Activated naive CD8-positive, alpha-beta T cell treated with anti-CD3 and anti-CD28 coated beads, Interleukin-2, amount 50 U/mL, for 24 hours (primary cell): Measurements from ENCODE around the gene STAC2.

Source experiments
- ATAC-seq: fragments of 150-1000 bp; cut with Tn5 transposase; one replicate; pipeline ENCODE4 v1.10.0; 2021
- DNase-seq: peaks from one replicate; pipeline ENCODE4 v3.0.0; 2021
- H3K27ac Mint-ChIP-seq: one replicate; pipeline ENCODE4 v1.8.0; 2021; ENCODE audit warnings: mild to moderate bottlenecking, mixed read lengths
- H3K27me3 Mint-ChIP-seq: one replicate; pipeline ENCODE4 v1.8.0; 2021; ENCODE audit warnings: mixed read lengths
- H3K36me3 Mint-ChIP-seq: one replicate; pipeline ENCODE4 v1.8.0; 2021; ENCODE audit warnings: low read depth, mixed read lengths
- H3K4me1 Mint-ChIP-seq: one replicate; pipeline ENCODE4 v1.8.0; 2021; ENCODE audit warnings: mixed read lengths
- H3K4me3 Mint-ChIP-seq: one replicate; pipeline ENCODE4 v1.8.0; 2021; ENCODE audit warnings: mild to moderate bottlenecking, moderate library complexity, mixed read lengths
- H3K9me3 Mint-ChIP-seq: one replicate; pipeline ENCODE4 v1.8.0; 2021; ENCODE audit warnings: mixed read lengths

STAC2 gene

DNA sequence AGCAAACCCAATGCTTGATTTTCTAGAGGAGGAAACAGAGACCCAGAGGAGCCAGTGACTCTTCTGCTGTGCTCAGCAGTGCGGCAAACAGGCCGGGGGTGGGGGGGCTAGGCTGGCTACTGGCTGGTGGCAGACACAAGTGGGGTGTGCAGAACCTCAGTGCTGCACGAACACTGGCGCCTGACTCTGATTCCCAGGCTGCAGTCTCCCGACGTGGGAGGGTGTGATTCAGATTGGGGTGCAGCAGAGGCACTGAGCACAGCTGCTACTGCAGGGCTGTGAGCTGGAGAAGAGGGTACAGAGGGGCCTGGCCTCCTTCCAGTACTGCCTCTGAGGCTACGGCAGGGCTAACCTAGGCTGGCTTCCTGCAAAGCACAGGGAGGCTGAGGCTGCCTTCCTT is 17.6 kb downstream of the STAC2 start:
- DNase-seq (peak; percentile 36), ATAC-seq (peak; percentile 16)
- no peaks in the 10 kb centered on the region for H3K27me3 Mint-ChIP-seq
- no peak overlapping the region for H3K27ac Mint-ChIP-seq
- peaks cover 21% of the 10 kb centered on the region for H3K36me3 Mint-ChIP-seq
- H3K4me3 Mint-ChIP-seq: no peak overlapping the region
- no peaks in the 10 kb centered on the region for H3K9me3 Mint-ChIP-seq
- peaks cover 51% of the 10 kb centered on the region for H3K4me1 Mint-ChIP-seq

DNA sequence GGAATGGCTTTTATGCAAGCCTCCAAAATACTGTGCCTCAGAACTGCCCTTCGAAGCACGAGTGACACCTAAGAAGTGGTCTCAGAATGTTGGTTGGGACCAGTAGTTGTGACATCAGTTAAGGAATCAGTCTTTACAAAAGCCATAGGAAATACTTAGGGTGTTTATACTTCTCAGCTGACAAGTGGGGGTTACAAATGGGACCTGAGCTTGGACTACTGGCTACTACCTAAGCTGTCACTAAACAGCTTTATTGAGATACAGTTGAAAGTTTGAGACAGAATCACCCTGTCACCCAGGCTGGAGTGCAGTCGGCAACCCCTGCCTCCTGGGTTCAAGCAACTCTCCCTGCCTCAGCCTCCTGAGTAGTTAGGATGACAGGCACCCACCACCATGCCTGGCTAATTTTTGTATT is 20.6 kb downstream of the STAC2 start:
- H3K4me1 Mint-ChIP-seq: peaks cover 63% of the 10 kb centered on the region
- no peaks in the 10 kb centered on the region for H3K9me3 Mint-ChIP-seq
- no peaks in the 10 kb centered on the region for H3K27me3 Mint-ChIP-seq
- peak overlapping the region; percentile 8 for H3K27ac Mint-ChIP-seq
- ATAC-seq: no peak
- H3K4me3 Mint-ChIP-seq: no peak overlapping the region
- H3K36me3 Mint-ChIP-seq: peaks cover 50% of the 10 kb centered on the region
- DNase-seq: no peak

DNA sequence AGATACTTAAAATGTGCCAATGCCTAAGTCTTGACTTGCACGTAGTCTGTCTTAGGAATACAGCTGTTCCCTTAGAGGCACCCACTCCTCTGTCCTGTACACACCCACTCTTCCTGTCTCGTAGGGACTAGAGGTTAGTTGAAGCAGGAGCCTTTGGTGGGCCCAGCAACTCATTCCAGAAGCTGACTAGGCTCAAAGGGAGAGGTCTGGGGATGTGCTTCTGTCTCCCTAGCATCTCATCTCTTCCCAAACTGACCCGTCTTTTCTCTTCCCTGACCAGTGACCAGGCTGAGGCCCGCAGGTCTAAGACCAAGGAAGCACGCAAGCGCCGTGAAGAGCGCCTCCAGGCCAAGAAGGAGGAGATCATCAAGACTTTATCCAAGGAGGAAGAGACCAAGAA is 21.5 kb downstream of the STAC2 start:
- H3K4me3 Mint-ChIP-seq: peak overlapping the region; percentile 87
- H3K4me1 Mint-ChIP-seq: peaks cover 65% of the 10 kb centered on the region
- no peak for DNase-seq
- no peaks in the 10 kb centered on the region for H3K9me3 Mint-ChIP-seq
- ATAC-seq: no peak
- H3K36me3 Mint-ChIP-seq: peaks cover 56% of the 10 kb centered on the region
- peak overlapping the region; percentile 8 for H3K27ac Mint-ChIP-seq
- peaks cover 3% of the 10 kb centered on the region for H3K27me3 Mint-ChIP-seq

DNA sequence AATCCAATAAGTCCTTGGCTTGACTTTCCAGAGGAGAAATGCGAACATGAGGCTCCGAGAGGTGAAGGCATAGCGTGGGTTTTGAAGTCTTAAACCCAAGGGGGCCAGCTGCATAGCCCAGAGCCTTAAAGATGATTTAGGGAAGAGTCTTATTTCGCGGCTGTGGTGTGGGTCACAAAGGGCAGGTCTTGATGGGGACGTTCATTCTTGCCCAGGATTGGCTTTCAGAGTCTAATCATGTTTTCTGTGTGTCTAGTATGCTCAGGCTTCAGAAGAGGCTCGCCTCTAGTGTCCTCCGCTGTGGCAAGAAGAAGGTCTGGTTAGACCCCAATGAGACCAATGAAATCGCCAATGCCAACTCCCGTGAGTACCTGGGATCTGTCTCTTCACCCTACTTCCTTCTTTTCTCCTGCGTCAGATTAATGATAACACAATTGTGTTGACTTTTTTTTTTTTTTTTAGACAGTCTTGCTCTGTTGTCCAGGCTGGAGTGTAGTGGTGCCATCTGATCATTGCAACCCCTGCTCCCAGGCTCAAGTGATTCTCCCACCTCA is 24.7 kb downstream of the STAC2 start:
- Mint-ChIP-seq H3K4me3 (peak overlapping the region; percentile 87), H3K36me3 (peaks cover 56% of the 10 kb centered on the region), H3K27ac (peak overlapping the region; percentile 100), H3K27me3 (peaks cover 3% of the 10 kb centered on the region), H3K4me1 (peaks cover 54% of the 10 kb centered on the region), H3K9me3 (no peaks in the 10 kb centered on the region)
- no peak for DNase-seq
- ATAC-seq: no peak

DNA sequence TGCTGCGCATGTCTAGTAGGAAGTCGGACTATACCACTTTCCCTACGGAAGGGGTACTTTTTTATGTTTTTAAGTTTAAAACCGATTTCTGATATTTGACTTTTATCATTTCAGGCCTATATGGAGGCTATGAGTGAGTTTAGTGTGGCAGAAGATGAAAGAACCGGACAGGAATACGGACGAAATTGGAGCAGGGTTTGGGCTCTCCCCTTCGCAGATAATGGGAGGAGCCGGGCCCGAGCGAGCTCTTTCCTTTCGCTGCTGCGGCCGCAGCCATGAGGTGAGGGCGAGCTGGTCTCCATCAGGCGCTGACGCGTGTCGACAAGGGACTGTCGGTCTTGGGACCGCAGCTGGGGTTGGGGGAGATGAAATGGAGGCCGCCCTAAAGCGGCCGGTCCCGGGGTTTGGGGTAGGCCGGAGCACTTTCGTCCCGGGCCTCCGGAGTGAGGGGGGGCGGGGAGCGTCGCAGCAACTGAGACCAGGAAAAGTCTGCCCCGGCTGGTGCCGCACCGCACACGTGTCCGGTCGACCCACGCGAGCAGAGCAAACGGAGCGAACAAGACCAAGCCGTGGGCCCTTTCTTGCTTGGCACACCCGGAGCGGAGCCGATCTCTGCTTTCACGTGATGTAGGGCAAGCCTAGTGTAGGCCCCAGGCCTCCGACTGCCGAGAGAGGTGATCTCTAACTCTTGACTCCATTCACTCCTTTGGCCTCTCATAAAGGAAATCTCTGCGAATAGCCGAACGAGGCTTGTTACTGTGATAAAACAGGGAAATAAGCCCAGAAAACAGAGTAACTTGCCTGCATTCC is 25.5 kb downstream of the STAC2 start, which contains the start of gene RPL19:
TSS of gene RPL19 (plus strand) at position 214 of the 810 bp plus-strand sequence. CDS start at position 276, 62 bp downstream.
- Mint-ChIP-seq H3K27me3 (peaks cover 3% of the 10 kb centered on the region), H3K36me3 (peaks cover 56% of the 10 kb centered on the region)

DNA sequence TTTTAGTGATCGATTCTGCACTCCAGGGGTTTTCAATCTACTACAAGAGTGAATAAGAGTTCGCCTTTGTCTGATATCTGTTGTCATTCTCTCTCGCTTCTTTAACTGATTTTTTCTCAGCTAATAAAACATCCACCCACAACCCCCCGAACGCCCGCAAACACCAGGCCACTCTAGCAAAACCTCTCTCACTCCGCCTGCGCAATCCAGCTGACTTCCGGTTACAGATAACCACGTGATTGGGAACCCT is 26.0 kb downstream of the STAC2 start:
- peaks cover 51% of the 10 kb centered on the region for H3K36me3 Mint-ChIP-seq
- ATAC-seq (peak; percentile 22), DNase-seq (peak; percentile 88)
- H3K27me3 Mint-ChIP-seq: peaks cover 3% of the 10 kb centered on the region
- H3K4me3 Mint-ChIP-seq: peak overlapping the region; percentile 87
- no peaks in the 10 kb centered on the region for H3K9me3 Mint-ChIP-seq
- H3K27ac Mint-ChIP-seq: peak overlapping the region; percentile 100
- H3K4me1 Mint-ChIP-seq: peaks cover 60% of the 10 kb centered on the region

More for the DNA sequence above, 25.5 kb downstream of the STAC2 start, which contains the start of gene RPL19:
- no peaks in the 10 kb centered on the region for H3K9me3 Mint-ChIP-seq
- peak within 1 kb of the TSS; percentile 100 for H3K27ac Mint-ChIP-seq
- DNase-seq (peak; percentile 82), ATAC-seq (peak; percentile 33)
- peaks cover 60% of the 10 kb centered on the region for H3K4me1 Mint-ChIP-seq
- H3K4me3 Mint-ChIP-seq: peak within 1 kb of the TSS; percentile 87

DNA sequence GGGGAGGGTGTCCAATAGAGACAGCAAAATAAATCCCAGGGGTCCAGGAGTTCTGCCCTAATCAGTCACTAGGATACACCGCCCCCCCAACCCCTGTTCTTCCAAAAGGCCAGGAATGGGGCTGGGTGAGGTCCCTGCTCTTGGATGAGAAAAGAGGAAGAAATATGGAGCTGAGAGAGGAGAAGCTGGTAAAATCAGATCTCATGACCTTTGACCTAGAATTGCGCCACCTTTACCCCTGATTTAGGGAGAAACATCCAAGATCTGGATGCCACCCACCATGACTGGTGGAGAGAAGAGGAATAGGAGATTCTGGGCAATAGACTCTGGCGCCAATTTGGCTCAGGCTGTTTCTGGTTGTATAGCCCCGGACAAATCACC is 27.6 kb downstream of the STAC2 start:
- peak overlapping the region; percentile 87 for H3K4me3 Mint-ChIP-seq
- no peak for DNase-seq
- peaks cover 39% of the 10 kb centered on the region for H3K36me3 Mint-ChIP-seq
- peaks cover 3% of the 10 kb centered on the region for H3K27me3 Mint-ChIP-seq
- H3K27ac Mint-ChIP-seq: peak overlapping the region; percentile 46
- H3K9me3 Mint-ChIP-seq: no peaks in the 10 kb centered on the region
- H3K4me1 Mint-ChIP-seq: peaks cover 50% of the 10 kb centered on the region
- no peak for ATAC-seq

DNA sequence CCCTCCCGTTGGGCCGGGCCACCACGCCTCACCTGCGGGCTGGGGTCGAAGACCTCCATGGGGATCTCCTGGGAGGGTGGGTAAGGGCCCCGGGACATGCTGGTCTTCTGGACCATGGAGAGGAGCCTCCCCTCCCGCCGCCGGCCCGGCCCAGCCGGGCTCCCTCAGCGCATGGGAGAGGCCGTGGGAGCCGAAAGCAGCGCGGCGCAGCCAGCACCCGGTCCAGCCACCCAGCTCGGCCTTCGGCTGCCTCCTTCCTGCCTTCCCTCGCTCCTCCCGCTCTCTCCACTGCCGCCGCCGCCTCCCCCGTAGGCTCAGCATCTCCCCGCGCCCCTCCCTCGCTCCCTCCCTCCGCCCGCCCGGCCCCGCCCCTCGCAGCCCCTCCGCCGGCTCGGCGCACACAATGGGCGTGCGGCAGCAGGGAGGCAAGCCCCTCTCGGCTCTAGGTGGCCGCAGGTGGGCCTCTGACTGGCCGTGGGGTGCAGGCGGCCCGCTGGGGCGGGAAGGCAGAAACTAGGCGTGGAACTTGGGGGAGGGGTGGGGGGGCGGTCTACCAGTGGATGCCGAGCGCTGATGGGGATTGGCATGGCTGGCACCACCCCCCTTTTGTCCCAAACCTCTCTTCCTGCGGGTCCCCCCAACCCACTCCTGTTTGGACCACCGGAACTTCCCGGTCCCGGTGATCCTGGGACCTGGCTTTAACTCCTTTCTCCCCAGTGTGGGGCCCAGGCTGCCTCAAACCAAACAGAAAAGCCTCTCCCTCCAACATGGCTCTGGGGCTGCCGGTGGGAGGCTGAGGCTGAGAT is 28.2 kb downstream of the STAC2 start, which contains the start of gene CACNB1:
TSS of gene CACNB1 (minus strand) at position 290 of the 806 bp plus-strand sequence. CDS start at position 116, 174 bp downstream.
- H3K27ac Mint-ChIP-seq: peak within 1 kb of the TSS; percentile 46
- no peaks in the 10 kb centered on the region for H3K9me3 Mint-ChIP-seq
- peaks cover 45% of the 10 kb centered on the region for H3K4me1 Mint-ChIP-seq
- peak; percentile 67 for ATAC-seq
- H3K27me3 Mint-ChIP-seq: peaks cover 3% of the 10 kb centered on the region
- H3K36me3 Mint-ChIP-seq: peaks cover 35% of the 10 kb centered on the region
- H3K4me3 Mint-ChIP-seq: peak within 1 kb of the TSS; percentile 87
- peak; percentile 80 for DNase-seq

DNA sequence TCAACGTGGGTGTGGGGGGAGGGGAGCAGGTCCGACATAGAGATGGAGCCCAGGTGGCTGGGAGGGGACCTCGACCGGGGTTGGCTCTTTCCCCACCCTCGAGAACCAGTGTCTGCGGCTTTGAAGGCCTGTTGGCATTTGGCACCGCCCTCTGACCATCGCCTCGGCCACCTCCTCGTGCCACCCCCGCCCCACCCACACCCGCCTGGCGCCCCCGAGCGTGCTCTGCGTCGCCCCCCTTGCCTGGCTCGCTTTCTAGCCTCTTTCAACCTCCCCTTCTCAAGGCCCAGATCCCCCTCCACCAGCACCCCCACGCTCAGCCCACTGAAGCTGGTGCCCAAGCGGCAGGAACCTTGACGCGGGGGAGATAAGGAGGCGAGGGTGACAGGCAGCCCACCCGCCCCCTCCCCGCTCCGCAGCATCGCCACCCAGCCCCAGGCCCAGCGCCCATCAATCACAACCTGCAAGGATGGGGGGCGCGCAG is 28.9 kb downstream of the STAC2 start:
- Mint-ChIP-seq H3K27me3 (peaks cover 3% of the 10 kb centered on the region), H3K4me3 (peak overlapping the region; percentile 87), H3K27ac (no peak overlapping the region), H3K9me3 (no peaks in the 10 kb centered on the region), H3K36me3 (peaks cover 31% of the 10 kb centered on the region), H3K4me1 (peaks cover 38% of the 10 kb centered on the region)
- no peak for ATAC-seq
- no peak for DNase-seq

DNA sequence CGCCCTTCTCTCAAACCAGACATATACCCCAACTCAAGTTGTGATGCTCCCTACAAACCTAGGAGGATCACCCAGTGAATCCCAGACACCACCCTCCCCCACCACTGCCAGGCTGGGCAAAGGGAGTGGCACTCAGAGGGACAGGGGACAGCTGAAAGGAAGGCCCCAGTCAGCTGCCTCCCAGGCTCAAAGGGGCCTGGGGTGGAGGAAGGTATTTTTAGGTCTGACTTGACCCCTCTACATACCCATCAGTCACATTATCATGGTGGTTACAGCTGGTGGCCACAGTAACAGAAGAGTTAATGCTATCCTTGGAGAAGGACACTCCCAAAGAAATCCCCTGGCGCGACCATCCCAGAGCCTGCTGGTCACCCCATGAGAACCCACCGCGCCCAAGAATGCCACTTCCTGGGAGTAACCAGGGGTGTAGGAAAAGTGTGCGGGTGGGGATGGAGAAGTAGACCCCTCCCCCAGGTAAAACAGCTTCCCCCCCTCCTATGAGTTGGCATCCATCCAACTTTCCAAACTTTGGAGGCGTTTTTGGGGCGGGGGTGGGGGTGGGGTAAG is 29.4 kb downstream of the STAC2 start:
- no peak for ATAC-seq
- no peak overlapping the region for H3K27ac Mint-ChIP-seq
- H3K27me3 Mint-ChIP-seq: peaks cover 3% of the 10 kb centered on the region
- H3K4me1 Mint-ChIP-seq: peaks cover 34% of the 10 kb centered on the region
- no peaks in the 10 kb centered on the region for H3K9me3 Mint-ChIP-seq
- H3K4me3 Mint-ChIP-seq: peak overlapping the region; percentile 87
- peaks cover 25% of the 10 kb centered on the region for H3K36me3 Mint-ChIP-seq
- DNase-seq: no peak

DNA sequence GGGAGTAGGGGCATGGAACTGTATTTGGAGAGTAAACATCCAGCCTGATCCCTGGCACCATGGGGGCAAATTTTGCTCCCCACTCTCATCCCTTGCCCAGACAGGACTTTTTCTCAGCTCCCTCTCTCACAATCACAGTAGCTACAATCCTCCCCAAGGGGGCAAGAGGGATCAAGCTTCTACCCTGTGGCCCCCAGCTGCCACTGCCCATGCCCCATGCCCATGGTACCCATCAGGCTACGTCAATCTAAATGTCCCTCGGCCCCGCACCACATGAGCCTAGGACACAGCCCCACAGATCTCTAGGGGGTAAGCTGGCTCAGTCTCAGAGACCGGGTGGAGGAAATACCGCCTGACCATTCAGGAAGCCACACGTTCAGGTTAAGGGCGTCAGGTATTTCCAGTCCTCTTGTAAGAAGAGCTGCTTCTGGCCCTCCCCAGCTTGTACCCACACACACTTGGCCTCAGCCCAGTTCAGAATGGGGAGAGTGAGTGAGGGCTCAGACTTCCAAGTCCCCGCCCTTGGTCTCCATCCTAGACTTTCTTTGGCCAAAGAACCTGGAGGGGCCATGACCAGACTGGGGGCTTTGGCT is 30.1 kb downstream of the STAC2 start:
- Mint-ChIP-seq H3K27ac (no peak overlapping the region), H3K4me3 (peak overlapping the region; percentile 87), H3K36me3 (peaks cover 19% of the 10 kb centered on the region), H3K9me3 (no peaks in the 10 kb centered on the region), H3K4me1 (peaks cover 31% of the 10 kb centered on the region), H3K27me3 (peaks cover 3% of the 10 kb centered on the region)
- ATAC-seq: no peak
- no peak for DNase-seq

DNA sequence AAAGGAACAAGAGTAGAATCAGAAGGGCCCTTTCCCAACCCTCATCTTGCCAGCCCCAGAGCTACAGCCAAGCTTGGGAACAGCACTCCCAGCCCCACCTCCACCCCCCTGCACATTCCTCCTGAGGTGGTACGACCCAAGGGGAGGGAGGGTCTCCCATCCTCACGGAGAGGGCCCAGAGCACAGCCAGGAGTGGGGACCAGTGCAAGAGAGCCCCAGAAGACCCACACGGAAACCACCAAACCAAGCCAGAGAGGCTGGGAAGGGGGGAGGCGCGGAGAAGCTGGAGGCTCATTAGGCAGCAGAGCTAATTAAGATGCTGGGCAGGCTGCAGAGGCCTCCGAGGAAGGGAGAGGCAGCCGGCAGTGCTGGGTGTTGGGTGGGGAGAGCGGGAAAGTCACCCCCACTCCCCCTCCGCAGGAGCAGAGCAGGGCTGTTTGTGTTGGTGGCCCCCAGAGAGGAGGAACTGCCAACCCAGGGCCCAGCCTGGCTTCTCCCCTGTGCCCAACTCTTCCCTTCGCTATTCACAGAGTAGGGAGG is 30.7 kb downstream of the STAC2 start:
- Mint-ChIP-seq H3K36me3 (peaks cover 14% of the 10 kb centered on the region), H3K4me1 (peaks cover 31% of the 10 kb centered on the region), H3K27me3 (peaks cover 3% of the 10 kb centered on the region), H3K4me3 (no peak overlapping the region), H3K9me3 (no peaks in the 10 kb centered on the region), H3K27ac (no peak overlapping the region)
- ATAC-seq: no peak
- no peak for DNase-seq

DNA sequence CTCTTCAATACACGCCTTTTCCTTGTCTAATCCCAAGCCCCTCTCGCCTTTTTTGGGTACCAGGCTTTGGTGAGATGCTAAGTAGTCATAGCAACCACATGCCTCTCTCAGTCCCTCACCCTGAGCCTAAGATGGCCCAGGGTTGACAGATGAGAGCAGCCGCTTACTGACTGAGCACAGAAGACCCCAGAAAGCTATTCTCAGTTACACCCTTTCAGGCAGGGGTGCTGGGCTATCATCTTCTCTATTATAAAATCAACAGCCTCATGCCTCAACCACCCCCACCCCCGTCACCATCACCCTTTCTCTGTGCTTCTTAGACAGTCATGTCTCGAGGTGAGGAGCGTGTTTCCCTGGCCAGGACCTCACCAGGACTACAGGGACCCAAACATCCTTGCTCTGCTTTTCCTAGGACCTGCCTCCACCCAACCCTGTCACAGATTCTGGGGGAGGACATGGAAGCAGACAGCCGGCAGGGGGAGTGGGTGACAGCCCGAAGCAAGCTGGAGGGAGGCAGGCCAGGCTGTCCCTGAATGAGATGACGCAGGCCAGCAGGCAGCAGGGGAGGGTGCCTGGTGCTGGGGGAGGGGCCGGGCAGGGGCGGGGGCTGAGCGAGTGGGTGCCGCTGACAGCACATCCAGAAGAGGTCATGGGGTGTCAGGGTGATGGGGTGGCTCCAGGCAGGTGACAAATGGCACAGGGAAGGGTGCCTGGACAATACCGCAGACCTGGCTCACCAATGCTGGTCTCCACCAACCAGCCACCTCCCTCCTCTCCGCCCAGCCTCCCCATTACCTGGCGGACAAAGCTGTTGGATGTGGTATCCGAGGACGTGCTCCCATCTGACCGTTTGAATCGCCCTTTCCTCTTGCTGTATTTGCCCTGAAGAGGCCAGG is 31.4 kb downstream of the STAC2 start:
- Mint-ChIP-seq H3K9me3 (no peaks in the 10 kb centered on the region), H3K36me3 (peaks cover 8% of the 10 kb centered on the region), H3K4me3 (no peak overlapping the region), H3K27me3 (no peaks in the 10 kb centered on the region), H3K4me1 (peaks cover 24% of the 10 kb centered on the region), H3K27ac (no peak overlapping the region)
- no peak for DNase-seq
- no peak for ATAC-seq
